Stimulated activated CD8-positive, alpha-beta memory T cell treated with anti-CD3 and anti-CD28 coated beads, Interleukin-4, amount 100 ng/mL, for 4 hours (primary cell): Measurements from ENCODE around the gene BHMT2.

ENCODE experiments used
- DNase-seq, 2 donors: peaks; one replicate each; pipeline ENCODE4 v3.0.0-alpha.2; 2020; ENCODE audit warnings: low read depth in 2 of 2, low spot score in 1 of 2

The BHMT2 gene

DNA sequence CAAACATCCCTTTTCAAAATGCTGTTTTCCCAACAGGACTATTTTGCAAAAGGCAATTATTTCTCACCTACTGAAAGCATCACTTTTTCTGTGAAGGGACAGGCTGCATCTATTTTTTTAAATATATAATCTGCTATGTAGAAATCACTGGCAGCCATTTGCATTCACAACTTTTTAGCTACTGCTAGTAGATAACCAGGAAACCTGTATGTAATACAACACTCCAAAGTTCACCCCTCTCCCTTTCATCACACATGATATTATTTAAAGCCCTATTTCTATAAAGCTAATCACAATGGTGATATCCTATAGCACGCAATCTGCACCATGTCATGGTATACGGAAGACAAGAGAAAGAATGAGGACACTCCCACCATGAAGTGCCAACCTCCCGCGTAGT, 9.9 kb upstream of the BHMT2 start:
- DNase-seq = no peak

DNA sequence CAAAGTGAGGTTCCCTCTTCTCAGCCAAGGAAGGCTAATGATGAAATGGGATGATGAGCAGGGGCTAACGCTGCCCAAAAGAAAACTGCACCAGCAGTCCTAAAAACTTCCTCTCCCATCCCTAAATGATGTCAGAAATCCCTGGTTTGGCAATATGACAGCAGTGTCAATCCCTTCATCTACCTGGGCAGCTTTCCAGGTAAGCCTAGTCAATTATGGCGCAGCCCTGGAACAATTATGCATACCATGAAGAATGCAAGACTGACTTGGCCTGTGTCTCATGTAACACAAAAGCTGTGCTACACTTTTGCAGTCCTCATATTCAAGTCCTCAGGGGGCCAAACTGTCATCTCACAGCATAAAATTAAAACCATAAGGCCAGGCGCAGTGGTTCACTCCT, 7.1 kb upstream of the BHMT2 start:
- no peak for DNase-seq

DNA sequence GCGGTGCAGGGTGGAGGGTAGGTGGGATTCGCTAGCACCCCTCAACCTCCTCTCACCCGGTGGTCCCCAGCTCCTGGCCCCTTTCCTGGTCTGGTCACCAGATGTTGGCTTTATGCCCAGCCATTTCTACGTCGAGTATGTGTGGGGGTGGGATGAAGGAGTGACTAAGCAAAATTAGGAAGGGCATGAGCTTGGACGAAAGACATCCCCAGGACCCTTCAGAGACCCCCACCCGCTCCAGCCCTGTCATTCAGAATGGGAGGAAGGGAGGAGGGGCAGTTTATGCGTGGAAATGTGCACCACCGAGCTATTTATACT, 742 bp downstream of the BHMT2 start:
- DNase-seq = no peak

DNA sequence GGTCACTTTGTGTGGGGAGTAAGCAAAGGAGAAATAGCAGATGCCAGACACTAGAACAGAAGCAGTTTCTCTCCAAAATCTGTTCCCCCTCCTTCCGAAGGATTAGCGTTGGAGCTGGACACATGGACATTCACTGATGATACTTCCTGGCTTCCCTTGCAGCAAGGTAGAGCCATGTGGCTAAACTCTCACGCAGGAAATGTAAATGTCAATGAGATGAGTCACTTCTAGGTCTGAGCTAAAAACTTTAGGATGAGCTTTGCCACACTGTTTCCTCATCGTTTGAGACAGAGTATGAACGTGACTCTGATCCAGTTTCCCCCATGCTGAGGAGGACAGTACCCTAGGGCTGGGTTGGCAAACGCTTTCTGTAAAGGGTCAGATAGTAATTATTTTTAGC, 5.1 kb downstream of the BHMT2 start:
- no peak for DNase-seq

DNA sequence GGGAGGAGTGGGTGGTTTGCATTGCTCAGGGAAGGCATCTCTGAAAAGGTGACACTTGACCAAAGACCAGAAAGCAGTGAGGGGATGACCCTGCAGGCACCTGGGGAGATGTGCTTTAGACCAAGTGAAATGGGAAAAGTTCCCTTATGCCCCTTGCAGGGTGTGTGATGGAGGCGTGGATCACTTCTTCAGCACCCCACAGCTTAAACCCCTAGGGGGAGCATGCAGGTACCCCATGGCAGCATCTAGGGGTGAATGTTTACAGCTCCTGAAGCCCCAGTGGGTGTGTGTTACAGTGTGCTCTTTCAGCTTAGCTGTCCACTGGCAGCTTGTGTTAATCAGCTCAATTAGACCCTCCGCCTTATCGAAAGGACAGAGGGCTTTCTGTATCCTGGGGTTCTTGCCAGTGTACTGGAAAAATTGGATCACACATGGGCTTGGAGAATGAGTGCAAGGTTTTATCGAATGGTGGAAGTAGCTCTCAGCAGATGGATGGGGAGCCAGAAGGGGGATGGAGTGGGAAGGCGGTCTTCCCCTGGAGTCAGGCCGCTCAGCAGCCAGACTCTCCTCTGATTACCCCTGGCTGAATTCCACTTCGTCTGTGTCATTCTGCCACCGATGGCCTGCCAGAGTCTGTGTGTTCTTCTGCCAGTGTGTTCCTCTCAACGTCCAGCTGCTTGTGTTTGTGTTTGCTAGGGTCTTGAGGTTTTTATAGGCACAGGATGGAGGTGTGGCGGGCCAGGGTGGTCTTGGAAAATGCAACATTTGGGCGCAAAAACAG, 6.3 kb downstream of the BHMT2 start:
- no peak for DNase-seq

DNA sequence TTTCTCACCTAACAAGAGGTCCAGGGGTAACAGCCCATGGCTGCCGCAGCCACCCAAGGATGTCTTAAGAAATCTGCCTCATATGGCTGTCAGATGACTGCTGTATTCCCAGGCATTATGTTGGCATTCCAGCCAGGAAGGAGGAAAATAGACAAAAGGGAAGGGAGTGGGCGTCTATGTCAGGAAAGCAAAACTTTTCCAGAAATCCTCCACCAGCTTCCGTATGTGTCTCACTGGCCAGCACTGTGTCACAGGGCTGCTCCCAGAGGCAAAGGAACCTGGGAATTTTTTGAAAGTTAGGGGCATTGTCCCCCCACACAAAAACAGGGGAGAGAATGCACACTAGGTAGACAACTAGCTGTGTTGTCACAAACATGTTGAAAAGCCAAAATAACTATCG, 7.3 kb downstream of the BHMT2 start:
- DNase-seq = no peak

DNA sequence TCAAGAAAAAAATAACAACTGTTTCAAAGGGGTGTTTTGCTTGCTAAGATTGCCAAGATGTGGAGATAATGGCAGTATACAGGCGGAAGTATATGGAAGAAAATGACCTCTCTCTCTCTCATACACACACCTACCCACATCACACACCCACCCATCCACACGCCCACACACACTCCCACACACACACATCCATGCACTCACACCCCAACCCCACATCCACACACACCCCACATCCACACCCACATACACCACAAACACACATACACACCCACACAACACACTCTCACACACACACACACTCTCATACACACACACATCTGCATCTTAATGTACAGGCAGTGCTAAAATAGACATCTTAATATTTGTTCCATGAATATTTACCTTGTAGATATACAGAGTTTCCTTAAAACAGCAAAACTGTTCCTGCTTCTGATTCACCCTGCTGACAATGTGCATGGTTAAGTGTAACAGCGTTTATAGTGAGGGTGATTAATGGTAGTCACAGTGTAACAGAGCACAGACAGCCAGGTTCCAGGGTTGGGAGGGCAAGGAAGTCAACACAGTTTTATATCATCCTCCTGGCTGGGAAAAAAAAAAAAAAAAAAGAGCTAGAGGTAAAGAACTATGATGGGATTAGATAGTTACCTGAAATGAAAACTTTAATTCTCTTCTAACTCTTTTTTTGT, 8.3 kb downstream of the BHMT2 start:
- DNase-seq = no peak

DNA sequence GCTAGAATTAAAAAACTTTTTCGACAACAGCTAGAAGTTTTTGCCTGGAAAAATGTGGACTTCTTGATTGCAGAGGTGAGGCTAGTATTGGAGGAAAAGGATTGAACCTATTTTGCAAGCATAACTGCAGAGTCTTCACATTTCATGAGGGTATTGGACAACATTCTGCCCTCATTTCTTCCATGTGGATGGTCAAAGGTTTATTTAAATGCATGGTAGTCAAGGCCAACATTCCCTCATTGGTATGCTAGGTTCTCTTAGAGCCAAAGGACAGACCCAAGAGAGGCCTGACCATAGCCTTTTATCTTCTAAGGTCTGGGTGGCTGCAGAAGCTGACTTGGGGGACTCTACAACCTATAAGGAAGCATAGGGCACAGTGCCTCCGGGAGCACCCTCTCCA, 11.2 kb downstream of the BHMT2 start:
- no peak for DNase-seq

DNA sequence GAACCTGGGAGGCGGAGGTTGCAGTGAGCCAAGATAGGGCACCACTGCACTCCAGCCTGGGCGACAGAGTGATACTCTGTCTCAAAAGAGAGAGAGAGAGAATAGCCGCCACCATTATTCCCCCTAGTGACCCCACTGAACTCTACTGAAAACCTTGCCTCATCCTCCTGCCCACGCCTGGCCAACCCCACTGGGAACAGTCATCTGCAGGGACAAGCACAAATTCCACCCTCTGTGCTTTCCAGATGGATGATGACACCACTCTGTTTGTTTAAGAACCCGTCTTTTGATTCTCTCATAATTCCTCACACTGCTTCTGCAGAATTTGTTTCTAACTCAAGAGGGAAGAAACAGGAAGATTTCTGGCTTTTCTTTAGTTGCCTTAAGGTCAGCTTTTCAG, 12.2 kb downstream of the BHMT2 start:
- DNase-seq = no peak

DNA sequence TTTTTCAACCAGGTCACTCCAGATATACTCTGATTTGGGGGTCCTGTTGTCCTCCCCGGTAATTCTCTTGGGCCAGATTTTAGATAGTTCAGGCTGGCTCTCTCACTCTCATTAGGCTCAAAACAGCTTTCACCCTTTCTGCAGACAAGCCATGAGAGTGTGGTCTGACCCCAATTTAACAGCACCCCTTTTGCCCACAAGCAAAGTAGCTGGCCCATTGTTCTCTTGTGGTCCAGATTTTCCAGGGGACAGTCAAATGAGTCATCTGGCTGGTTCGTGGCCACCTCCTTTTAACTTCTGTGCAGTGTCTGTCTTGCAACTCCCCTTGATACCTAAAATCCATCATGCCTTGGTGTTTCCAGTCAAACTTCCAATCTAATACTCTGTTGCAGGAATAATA, 16.5 kb downstream of the BHMT2 start:
- no peak for DNase-seq

DNA sequence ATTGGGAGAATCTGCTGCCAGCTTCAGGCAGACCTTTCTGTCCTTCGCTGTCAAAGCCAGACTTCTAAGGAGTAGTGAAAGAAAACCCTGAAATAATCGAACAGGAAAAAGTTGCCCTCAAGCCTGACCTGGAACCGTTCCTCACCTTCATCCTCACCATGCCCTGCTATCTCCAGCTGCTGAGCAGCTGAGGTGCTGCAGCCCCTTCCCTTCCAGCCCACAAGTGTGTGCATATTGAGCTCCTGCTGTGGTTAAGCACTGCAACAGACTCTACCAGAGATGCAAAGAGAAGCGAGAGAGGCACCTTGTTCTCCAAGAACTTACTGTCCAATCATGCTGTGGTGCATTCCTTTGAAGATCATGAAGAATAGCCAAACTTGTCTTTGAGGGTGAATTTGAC, 18.9 kb downstream of the BHMT2 start:
- DNase-seq = no peak

DNA sequence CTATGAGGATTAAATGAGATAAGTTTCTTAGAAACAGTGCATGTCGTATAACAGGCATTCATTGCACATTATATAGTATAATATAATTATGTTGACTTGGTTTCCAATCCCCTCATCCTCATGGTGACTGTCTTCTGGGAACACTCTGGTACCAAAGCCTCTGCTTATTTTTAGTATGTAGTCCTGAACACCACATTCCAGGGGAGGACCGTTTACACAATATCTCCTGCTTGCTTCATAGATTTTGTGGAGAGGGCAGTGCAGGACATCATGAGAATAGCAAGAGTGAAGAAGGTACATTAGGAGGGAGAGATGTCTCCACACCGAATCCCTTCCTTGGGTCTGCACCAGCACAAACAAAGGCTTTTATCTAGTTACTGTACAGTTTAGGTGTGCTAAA, 21.5 kb downstream of the BHMT2 start:
- DNase-seq = no peak

DNA sequence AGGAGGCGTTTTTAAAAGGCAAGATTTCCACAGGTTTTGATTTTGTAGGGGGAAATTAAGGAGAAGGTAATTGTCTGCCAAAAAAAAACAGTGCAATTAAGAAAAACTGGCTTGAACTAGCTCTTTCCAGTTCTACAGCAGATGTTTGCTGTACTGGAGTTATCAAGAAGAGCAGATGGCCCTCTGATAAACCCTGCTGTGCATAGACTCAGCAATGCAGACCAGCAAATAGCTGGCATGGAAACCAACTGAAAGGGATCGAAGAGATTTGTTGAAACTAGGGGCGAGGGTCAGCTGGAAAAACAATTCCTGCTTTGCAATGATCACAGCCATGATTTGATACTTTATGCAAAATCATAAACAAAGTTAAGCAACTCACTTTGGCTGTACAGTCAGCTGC, 24.2 kb downstream of the BHMT2 start:
- DNase-seq = no peak

DNA sequence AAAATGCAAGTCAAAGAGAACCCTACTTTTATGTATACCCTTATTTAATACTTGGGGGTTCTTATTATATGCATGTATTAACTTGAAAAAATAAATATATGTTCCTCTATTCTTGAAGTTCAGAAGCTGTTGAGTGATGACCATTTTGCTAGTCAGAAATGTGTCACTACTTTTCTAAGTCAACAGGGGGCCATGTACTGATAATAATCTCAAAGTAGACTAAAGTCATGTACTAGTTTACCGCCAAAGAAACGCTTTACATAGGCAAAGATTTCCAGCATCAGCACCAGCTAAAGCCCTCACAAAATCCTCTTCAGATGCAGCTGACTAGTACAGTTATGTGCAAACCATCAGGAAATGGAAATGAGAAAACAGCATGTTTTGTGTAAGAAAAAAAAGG, 36.3 kb downstream of the BHMT2 start:
- no peak for DNase-seq

DNA sequence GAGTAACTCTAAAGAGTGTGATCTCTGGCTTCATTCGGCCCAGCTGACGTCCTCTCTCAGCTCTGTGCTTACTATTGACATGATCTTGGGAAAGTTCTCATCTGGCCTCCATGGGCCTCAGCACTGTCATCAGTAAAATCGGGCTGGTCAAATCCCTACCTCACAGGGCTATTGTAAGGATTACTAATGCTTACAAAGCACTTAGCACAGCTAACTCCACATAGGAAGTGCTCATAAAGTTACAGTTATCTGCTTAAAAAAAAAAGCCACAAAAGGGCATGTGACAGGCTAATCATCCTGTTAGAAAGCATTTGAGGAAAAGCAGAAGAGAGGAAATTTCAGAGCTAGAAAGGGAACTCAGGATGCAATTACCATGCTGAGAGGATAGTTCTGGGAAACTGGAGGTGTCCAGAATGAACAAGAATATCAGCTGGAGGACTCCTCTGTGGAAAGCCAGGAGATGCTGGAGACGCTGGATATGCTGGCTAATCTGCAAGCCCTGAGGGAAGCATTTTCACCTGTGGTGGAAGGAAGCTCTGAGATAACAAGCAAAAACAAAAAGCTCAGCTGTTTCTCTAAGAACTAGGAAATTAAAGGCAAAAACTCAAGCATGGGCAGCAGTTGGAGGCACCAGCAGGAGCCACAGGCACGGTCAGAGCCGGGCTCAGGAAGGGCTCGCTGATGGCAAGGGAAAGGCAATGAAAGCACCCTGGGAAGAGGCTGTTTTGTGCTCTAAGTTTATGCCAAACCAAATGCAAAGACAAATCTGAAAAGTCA, 37.6 kb downstream of the BHMT2 start:
- DNase-seq = no peak

DNA sequence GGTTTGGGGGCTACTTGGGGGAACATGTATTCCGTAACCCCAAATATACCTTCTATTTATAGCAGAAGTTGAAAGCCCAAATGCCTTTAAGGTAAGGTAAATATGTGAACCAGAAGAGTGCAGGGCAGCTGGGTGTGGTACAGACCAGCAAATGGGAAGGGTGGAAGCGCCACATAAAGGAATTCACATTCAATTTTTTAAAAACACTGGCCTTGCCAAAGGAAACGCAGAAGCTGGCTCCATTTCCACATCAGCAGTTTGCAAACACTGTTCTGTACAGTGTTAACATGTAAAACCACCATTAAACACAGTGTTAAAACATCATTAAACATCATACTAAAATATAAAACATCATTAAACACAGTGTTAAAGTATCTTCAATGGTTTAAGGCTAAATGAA, 38.5 kb downstream of the BHMT2 start:
- DNase-seq = no peak

DNA sequence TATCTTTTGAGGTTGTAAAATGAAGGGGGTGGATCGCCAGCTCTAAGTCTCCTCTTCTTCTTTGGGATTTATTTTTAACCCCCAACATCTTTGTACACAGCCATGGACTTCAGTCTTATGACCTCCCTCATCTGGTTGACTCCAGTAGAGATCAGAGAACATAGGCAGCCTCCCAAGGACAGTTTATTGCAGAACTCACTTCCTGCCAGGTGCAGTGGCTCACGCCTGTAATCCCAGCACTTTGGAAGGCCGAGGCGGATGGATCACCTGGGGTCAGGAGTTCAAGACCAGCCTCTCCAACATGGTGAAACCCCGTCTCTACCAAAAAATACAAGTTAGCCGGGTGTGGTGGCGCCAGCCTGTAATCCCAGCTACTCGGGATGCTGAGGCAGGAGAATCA, 39.2 kb downstream of the BHMT2 start:
- no peak for DNase-seq

DNA sequence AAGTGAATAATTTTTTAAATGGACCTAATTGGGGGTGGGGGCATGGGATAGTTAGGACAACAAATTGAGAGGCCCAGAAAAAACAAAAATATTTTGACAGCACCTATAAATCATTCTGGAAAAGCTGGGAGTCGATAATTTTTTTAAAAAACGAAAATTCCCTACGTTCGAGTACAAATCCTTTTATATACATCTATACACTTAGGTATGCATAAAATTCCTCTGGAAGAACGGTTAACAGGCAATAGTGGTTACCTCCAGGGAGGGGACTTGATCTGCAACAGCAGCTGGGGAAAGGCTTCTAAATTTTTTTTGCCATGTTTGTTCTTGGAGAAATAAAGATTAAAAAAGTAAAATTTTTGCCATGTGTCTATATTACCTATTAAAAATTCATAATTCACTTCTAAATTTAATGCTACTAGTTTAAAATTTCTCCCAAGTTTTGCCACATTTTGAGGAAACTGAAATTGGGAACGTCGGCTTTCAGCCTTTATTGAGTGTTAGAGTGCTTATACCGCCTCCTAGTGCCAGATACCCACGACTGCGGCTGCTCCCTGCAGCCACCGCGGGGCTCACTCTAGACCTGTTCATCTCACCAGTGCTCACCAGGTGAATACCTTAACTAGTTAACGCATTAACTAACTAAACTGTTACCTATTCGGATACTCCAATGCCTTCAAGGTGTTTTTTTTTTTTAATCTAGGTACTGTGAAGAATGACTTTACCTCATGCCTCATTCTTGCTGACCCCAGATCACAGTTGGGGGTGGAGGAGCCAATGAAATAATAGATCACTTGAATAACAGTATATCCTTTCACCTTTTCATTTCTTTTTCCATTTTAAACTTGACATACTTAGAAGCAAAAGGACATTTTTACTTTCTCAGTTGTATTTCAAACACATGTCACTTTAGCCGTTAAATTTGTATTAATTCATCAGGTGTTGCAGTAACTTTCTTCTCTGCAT, 40.2 kb downstream of the BHMT2 start:
- DNase-seq = no peak

DNA sequence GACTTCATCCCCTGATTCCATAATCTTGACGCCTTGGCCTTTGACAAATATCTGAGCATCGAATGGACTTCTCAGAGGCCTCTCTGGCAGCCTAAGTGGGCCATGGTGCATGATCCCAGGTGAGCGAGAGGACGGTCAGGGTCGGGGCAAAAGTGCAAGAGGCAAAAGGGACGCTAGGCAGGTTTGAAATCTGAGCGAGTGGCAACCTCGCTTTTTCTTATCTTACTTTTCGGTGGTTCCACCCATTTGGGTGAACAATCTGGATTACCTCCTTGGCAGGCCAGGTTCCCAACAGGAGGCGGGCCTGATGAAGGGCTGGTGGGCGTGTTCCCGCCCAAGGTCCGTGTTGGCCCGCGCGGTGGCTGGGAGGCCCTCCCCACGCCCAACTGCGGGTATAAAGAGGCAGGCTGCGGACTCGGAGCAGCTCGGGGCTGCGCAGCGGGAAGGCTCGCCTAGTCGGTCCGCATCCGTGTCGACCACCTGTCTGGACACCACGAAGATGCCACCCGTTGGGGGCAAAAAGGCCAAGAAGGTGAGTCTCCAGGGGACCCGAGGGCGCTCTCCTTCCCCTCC, 41.9 kb downstream of the BHMT2 start, which contains the start of gene BHMT:
Gene BHMT (plus strand): TSS at position 423 of the 573 bp plus-strand sequence. CDS start 77 bp downstream, at position 500.
- DNase-seq = no peak

DNA sequence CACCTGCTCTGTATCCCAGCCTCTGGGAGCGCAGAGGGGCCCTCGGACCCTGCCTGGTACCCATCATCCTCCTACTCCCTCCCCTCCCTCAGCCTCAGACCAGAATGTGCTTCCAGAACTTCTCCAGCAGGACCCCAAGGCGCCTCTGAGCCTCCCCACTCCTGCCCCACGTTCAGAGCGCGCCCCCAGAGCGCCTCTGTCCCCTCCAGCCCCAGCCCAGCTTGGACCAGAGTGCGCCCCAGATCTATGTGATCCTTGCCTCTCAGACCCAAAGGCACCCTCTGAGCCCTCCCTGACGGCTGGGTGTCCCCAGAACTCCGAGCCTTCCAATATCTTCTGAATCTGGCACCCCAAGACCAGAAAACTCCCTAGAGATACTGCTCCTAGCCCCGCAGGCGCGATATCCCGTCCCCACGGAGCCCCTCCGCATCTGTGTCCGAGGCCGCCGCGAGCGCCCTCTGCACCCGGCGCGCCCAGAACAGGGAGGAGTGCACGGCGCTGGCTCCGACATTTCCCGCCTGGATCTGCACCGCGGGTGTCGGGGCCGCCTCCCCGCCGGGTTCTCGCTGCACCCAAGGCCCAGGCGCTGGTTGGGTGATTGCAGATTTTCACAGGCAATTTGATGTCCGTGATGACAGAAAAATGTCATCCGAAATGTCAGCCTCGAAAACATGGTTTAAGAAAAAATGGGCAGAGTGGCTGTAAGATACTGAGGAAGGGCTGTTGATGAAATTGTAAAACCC, 42.6 kb downstream of the BHMT2 start:
- no peak for DNase-seq
